K562 (cell line): ENCODE results near the gene SLC2A6.

Source experiments
- ARID3A ChIP-seq: IDR thresholded peaks from 2 replicates; pipeline ENCODE4 v1.6.1; 2012; ENCODE audit warnings: low read depth, low read length, improper control_type of control experiment, borderline replicate concordance
- BDP1 ChIP-seq: IDR thresholded peaks from 3 replicates; pipeline ENCODE4 v1.6.1; 2011; ENCODE audit not compliant: insufficient read length, insufficient read depth
- CTCF ChIP-seq, 3 experiments: IDR thresholded peaks in 2 of 3; conservative IDR thresholded peaks in 1 of 3; 2 replicates each; pipeline ENCODE4 v1.5.1; 2011 to 2012; ENCODE audit warnings: low read length in 3 of 3, mild to moderate bottlenecking in 3 of 3, control low read depth in 2 of 3, improper control_type of control experiment in 1 of 3, inconsistent platforms in 1 of 3, low read depth in 1 of 3, mixed read lengths in 1 of 3, moderate library complexity in 1 of 3; ENCODE audit not compliant: insufficient read depth in 2 of 3
- DPF2 ChIP-seq: fragments of 450-650 bp; IDR thresholded peaks from 2 replicates; pipeline ENCODE4 v1.6.1; 2016
- ELK1 ChIP-seq: sonication (generic); formaldehyde crosslinking; IDR thresholded peaks from 2 replicates; pipeline ENCODE4 v1.8.1; 2022; ENCODE audit warnings: missing genetic modification reagents
- ETV6 ChIP-seq, 3 experiments: fragments of 150-350 bp in 1 of 3; sonication (generic) in 1 of 3; formaldehyde crosslinking in 1 of 3; IDR thresholded peaks; 2 replicates each; pipeline versions ENCODE4 v1.6.1 to v1.8.0; 2014 to 2022; ENCODE audit warnings: borderline replicate concordance in 2 of 3, low read depth in 2 of 3, antibody characterized with exemption in 1 of 3, low read length in 1 of 3, mild to moderate bottlenecking in 1 of 3, missing genetic modification reagents in 1 of 3
- JUND ChIP-seq, 2 experiments: IDR thresholded peaks; 2 replicates in 1 of 2; 3 replicates in 1 of 2; pipeline ENCODE4 v1.6.1; 2011; ENCODE audit warnings: borderline replicate concordance in 2 of 2, low read depth in 2 of 2, low read length in 2 of 2, improper control_type of control experiment in 1 of 2, missing biosample characterization in 1 of 2, missing genetic modification characterization in 1 of 2, missing genetic modification reagents in 1 of 2
- KLF10 ChIP-seq: fragments of 250-450 bp; sonication (Bioruptor Pico); IDR thresholded peaks from 2 replicates; pipeline ENCODE4 v1.6.1; 2021; ENCODE audit warnings: matching md5 sums
- NR2C2 ChIP-seq, 2 experiments: fragments of 200-800 bp in 1 of 2; sonication (Bioruptor generic) in 1 of 2; sonication (generic) in 1 of 2; formaldehyde crosslinking in 1 of 2; IDR thresholded peaks; 2 replicates each; pipeline versions ENCODE4 v1.6.1 to v1.8.0; 2016 to 2022; ENCODE audit warnings: mild to moderate bottlenecking in 1 of 2, missing compliant biosample characterization in 1 of 2, missing genetic modification characterization in 1 of 2, missing genetic modification reagents in 1 of 2
- PTBP1 ChIP-seq: fragments of 200-400 bp; formaldehyde crosslinking; IDR thresholded peaks from 2 replicates; pipeline ENCODE4 v1.6.1; 2017; ENCODE audit warnings: low read depth, low read length
- RAD21 ChIP-seq, 2 experiments: fragments of 250-450 bp in 1 of 2; fragments of 450-650 bp in 1 of 2; sonication (Bioruptor Pico) in 1 of 2; formaldehyde crosslinking in 1 of 2; IDR thresholded peaks in 1 of 2; conservative IDR thresholded peaks in 1 of 2; 2 replicates each; pipeline versions ENCODE4 v1.4.0 to v1.8.0; 2020 to 2022; ENCODE audit warnings: mild to moderate bottlenecking in 2 of 2, moderate library complexity in 1 of 2

GRCh38 chr9:133477992-133478850 lies 678 bp downstream of the SLC2A6 start:
- TF ChIP-seq ELK1 (CRISPR knock-in tag) (no peak), JUND (IDR thresholded peaks at IDR 0.05; ENCODE audit: borderline replicate concordance, low read depth, low read length) (no peak), JUND (tag; IDR thresholded peaks at IDR 0.05; ENCODE audit: borderline replicate concordance, low read depth, low read length) (no peak), ETV6 (IDR thresholded peaks at IDR 0.05; ENCODE audit: borderline replicate concordance in 1 of 2, low read depth in 2 of 2, low read length in 1 of 2) (no peak), ETV6 (CRISPR knock-in tag; IDR thresholded peaks at IDR 0.05; ENCODE audit: borderline replicate concordance) (no peak), NR2C2 (CRISPR knock-in tag; IDR thresholded peaks at IDR 0.05) (no peak), NR2C2 (tag; IDR thresholded peaks at IDR 0.05) (no peak), KLF10 (CRISPR knock-in tag) (no peak), ARID3A (no peak), CTCF (IDR thresholded peaks at IDR 0.05 in 2 of 3, conservative IDR thresholded peaks at IDR 0.05 in 1 of 3; ENCODE audit: insufficient read depth in 2 of 3, low read depth in 1 of 3, low read length in 3 of 3) (no peak), BDP1 (no peak), RAD21 (CRISPR knock-in tag; conservative IDR thresholded peaks at IDR 0.05 in 1 of 2, IDR thresholded peaks at IDR 0.05 in 1 of 2) (no peak), PTBP1 (no peak), DPF2 (no peak)
